NCI-H774 (cell line): Measurements from ENCODE around the gene CREB5.
"Not testable (repeated sequence)": the region's sequence is repeated elsewhere in the genome, so short reads cannot be mapped to it uniquely, and the experiment has no call there.

ENCODE experiments used
- DNase-seq: peaks from one replicate; lab custom pipeline; 2025; lab: John Stamatoyannopoulos, UW

Gene CREB5

DNA sequence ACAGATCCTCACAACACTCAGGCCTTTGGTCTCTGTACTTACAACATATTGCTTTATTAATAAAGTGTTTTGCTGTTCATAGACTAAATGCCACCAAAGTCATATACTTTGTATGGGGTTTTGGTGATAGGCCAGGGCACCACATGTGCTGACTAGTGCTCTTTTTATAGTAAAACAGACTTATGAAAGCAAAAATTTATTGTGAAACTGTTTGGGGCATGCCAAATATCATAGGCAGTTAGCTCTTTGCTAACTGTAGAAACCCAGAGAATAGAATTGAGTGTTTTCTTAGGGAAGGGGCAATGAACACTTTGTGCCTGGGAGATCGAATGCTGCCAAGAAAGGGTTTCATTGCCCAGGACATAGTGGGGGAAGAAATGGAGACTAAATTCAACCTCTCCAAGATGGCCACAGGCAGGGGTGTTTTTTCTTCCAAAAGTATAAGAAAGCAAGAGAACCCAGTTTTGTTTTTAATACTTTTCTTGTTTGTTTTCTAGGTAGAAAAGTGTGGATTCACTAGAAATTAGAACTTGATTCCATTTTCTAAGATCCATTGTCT lies 403.1 kb downstream of the CREB5 start:
- no peak for DNase-seq

GRCh38 chr7:28815928-28816373 lies 403.6 kb downstream of the CREB5 start:
- no peak for DNase-seq

- DNase-seq = no peak
Measured at GRCh38 chr7:28818996-28819395, 406.7 kb downstream of the CREB5 start.

DNA sequence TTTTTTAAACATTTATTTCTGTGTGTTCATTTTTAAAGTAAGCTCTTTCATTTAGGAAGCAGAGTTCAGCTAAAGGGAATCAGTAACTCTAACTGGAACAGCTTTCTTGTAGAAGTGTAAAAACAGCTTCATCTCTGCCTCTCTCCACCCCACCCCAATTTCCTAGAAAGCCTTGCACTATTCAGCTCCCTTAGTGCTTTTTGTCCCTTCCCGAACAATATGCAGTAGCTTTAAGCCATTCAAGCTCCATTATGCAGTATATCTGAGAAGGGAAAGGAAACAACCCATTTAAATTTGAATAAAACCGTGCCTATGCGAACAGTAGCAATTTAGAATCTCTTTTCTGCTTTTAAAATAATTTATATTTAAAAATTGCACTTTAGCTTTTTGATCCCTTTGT lies 411.3 kb downstream of the CREB5 start:
- no peak for DNase-seq

DNA sequence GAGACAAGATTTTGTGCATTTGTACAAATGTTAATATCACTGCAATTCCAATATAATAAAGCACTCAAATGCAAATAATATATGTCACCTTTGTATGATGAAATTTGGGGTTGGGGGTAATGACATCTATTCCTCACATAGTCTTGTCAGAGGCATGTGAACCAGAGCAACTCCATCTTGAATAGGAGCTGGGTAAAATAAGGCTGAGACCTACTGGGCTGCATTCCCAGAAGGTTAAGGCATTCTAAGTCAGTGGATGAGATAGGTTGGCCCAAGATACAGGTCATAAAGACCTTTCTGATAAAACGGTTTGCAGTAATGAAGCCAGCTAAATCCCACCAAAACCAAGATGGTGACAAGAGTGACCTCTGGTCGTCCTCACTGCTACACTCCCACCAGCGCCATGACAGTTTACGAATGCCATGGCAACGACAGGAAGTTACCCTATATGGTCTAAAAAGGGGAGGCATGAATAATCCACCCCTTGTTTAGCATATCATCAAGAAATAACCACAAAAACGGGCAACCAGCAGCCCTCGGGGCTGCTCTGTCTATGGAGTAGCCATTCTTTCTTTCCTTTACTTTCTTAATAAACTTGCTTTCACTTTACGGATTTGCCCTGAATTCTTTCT lies 413.6 kb downstream of the CREB5 start:
- not testable (repeated sequence) for DNase-seq

DNA sequence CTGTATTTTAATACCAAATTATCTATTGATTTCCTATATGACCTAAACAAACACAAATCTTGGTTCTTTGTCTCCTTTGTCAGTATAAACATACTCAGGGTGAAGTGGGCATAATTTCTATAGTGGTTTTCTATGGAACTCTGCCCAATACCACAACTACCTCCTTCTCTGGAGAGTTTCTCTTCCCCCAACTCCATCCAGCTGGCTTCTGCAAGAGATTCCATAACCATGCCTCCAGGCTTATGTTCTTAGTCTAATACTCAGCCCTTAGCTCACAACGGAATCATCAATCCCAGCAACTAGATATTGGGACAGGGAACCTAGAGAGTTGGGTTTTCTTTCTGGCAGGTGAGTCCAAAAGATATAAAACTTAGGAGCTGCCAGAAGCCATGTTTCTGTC lies 418.5 kb downstream of the CREB5 start:
- DNase-seq = no peak

DNA sequence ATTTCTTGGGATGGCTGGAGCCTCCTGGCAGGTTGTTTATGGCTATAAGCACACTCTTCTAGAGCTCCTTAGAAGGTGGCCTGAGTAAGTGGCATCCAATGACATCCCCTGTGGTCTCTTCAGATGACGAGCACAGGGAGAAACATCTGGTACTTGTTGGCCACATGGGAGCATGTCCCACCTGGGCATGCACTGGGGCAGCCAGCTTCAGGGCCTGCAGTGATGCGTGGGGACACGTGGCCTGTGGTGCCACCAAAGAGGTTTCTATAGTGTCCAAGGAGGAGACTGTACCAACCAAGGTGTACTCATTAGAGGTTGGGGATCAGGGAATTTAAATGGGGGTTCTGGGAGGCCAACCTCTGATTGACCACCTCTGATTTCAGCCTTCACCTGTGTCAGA lies 420.4 kb downstream of the CREB5 start:
- no peak for DNase-seq

DNA sequence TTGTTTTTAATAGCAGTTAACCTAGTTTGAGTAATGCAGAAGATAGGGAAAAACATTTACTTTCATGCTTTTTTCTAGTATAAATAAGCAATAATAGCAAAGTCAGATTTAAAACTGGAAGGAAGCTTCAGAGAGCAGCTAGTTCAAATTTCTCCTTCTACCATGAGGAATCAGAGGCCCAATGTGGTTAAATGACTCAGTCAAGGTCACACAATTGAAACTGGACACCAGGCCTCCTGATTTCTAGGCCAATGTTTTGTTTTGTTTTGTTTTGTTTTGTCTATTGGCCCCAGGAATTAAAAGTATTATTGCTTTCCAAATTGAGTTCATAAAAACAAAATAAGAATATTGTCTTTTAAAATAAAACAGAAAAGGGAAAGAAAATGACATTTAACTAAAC lies 423.5 kb downstream of the CREB5 start:
- DNase-seq = no peak

DNA sequence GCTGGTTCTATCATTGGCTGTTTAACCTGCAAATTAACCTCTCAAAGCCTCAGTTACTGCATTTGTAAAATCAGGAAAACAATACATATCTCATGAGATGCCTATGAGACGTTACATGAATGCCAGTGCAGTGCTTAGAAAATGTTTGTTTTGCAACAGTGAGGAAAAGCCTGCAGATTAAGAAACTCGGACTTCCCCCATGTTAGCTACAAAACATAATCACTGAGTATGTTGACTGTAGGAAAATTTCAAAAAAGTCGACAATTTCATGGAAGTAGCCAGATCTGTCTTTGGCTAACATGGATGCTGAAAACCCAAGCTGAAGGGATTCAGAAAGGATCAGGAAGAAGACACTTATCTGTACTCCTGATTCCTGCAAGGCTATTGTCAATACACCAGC lies 424.4 kb downstream of the CREB5 start:
- no peak for DNase-seq

GRCh38 chr7:28837216-28837615 lies 424.9 kb downstream of the CREB5 start:
- DNase-seq = no peak

DNA sequence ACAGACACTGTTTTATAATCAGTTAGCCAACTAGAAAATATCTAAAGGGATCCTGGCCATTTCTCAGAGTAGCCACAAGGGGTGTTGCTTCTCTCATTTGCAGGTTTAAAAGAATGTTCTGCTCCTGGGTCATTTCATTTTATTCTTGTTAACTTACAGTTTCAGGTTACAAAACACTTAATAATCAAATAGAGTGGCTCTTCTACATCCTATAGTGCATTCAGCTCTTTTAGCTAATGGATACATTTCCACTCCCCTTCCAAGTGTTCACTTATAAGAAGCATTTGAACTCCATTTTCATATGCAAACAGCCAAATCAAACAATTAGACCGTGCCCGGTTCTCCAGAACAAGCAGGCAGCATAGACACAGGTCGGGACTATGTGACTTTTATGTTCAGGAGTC lies 428.3 kb downstream of the CREB5 start:
- DNase-seq = peak; percentile 55

GRCh38 chr7:28841766-28842165 lies 429.4 kb downstream of the CREB5 start:
- no peak for DNase-seq

GRCh38 chr7:28842769-28843295 lies 430.5 kb downstream of the CREB5 start:
- DNase-seq = no peak

DNA sequence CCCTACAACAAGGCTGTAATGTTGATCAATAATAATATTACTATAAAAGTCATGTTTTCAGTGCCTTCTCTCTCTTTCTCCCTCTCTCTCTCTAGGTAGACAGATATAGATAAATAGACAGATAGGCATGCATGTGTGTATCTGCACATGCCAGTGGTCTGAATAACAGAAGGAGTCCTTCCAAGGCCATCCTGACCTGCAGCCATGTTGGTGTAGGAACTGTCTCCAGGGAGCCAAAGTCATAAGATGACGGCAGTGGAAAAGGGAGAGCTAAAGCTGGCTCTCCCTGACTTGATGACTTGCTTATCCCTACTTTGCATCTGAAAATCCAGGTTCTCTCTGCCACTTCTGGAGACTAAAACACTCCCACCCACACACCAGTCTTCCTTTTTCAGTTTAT lies 432.8 kb downstream of the CREB5 start:
- no peak for DNase-seq

DNA sequence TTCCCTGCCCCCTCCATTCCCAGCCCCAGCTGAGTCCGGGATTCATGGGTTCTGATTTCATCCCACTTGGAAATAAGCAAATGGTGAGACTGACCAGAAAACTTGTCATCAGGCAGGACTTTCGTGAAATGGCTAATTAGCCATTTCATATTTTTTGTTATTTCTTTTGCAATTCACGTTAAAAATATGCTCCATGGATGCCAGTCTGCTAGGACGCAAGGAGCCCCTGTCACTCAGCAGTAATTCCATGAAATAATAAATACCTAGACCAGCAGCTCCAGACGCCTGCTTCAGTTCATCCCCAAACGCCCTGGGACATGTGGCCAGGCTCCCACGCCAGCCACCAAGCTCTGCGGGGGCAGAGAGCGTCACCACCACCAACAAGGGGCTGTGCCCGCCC lies 434.9 kb downstream of the CREB5 start:
- no peak for DNase-seq

DNA sequence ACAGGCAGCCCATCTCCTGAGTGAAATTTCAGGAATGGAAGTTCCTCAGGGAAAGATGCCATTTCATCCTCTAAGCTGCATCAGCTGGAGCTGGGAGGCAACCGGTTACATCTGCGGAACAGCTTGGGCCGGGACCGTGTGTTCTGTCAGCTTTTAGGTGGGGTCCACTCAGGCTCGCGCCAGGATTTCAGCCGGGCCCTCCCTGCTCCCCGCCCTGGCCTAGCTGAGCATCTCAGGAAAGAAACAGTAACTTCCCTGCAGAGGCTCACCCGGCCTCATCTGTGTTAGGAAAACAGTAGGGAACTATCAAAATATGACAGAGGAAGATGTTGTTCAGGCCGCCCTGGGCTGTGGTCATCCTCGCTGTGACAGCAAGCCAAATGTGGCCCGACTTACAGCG lies 435.4 kb downstream of the CREB5 start:
- no peak for DNase-seq

DNA sequence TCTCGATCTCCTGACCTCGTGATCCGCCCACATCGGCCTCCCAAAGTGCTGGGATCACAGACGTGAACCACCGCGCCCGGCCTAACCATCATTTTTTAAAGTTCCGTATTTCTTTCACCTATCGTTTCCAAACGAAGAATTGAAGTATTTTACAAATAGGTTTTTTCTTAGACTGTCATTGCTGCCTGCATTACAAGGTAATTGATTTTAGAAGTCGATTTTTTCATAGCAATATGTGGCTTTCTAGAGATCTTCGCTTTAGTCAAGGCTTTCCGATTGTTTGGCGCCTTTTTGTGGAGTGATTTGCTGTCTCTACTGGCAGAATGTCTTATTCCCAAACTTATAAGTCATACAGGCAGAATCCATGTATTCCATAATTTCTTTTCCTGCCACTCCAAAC lies 436.6 kb downstream of the CREB5 start:
- no peak for DNase-seq

DNA sequence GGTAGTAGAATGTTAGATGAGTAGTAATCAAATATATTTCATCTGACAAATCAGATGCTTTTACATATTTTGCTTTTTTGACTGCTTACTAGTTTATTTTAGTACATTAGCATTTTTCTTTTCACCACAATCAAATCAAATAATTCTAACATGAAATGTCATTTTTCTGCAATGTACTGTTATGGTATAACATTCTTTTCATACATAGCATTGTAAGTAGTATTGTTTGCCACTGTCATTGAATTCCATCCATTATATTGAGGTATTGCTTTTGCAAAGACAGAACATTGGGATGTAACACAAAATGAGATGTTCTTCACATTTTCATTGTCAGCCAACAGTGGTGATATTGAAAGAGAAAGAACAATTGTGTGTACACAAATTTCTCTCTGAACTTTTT lies 438.4 kb downstream of the CREB5 start:
- DNase-seq = no peak

- no peak for DNase-seq
Measured at GRCh38 chr7:28853150-28853549, 440.8 kb downstream of the CREB5 start.

DNA sequence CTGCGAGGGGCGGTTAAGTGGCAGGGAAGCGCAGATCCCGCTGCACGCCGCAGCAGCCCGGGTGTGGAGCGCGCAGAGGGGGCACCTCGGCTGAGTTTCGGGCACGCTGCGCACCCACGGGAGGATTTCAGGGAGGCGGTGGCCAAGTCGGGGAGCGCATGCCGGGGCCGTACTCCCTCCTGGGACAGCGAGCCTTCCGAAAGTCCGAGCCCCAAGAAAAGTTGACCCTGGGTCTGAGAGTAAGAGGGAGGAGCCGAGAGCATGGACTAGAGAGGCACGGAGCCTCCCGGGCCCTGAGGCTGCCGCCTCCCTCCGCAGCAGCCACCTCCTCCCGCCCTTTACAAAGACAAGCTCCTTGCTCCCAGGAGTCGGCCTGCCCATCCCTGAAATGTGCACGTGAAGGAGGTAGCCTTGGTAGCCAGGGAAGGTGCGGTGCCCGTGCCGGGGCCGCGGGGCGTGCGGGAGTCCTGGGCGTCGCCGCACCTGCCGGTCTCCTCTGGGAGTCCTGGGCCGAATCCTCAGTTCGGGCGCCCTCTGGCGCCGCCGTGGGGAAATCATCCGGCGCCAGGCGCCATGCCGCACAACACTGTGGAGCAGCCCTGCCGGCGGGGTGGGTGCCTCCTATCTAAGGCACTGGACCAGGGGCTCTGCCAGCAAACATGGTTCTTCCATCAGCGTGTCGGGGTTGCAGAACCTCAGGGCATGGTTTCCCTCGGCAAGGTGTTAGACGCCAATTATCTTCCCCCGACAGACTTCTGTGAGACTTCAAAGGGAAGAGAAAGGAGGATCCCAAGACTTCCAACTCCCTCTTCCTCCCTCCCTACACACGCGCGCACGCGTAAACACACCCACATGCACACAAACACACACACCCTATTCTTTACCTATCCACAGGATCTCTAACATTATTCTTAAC lies 441.8 kb downstream of the CREB5 start:
- peak; percentile 84 for DNase-seq

DNA sequence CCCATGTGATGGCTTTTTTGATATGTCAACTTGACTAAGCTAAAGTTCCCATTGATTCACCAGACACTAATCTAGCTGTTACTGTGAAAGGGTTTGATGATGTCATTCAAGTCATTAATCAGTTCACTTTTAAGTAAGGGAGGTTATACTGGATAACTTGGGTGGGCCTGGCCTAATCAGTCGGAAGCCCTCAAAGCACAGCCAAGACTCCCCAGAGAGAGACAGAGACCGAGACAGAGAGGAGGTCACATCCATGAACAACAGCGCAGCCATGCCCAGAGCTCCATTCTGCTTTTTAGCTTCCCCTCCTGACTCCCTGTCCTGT lies 442.4 kb downstream of the CREB5 start:
- no peak for DNase-seq

- no peak for DNase-seq
Measured at GRCh38 chr7:28855538-28856217, 443.4 kb downstream of the CREB5 start.

DNA sequence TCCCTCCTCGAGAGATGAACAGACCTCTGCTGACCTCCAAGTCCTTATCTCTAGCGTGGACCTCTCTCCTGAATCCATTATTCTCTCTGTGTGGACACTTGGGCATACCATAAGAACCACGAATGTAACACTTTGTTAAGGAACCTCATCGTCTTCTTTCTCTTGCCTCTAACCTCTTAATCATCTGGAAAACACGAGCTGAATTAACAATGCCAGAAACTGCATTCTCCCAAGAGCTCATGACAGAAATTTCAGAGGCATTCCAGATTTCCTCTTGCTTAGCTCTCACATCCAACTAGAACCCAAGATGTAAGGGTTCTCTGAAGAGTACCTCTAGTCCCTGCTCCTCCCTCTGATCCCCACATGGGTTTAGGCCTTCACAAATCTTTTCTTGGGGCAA lies 444.3 kb downstream of the CREB5 start:
- no peak for DNase-seq
